Keratinocyte (primary cell): ENCODE measurements around the gene TAP2. TPM values are rescaled to one million over a fixed set of nuclear protein-coding genes. Genes with fewer than 3 reads are reported as not detected.

Experiments
- DNase-seq: peaks from one replicate; pipeline ENCODE4 v3.0.0-alpha.2; 2011; ENCODE audit warnings: low read depth, missing footprints, low spot score
- FAIRE-seq: peaks from 2 replicates; lab custom pipeline; 2011; peaks lifted over from hg19 to GRCh38; lab: Jason Lieb, UNC
- H2AFZ ChIP-seq: 2 replicates; pipeline ENCODE4 v1.6.0; 2012; ENCODE audit warnings: low read length, control low read depth, inconsistent platforms; ENCODE audit not compliant: control insufficient read depth
- H3K27ac ChIP-seq: 2 replicates; pipeline ENCODE4 v1.5.1; 2011; ENCODE audit warnings: low read length; ENCODE audit not compliant: control insufficient read depth, insufficient read depth
- H3K27me3 ChIP-seq: 3 replicates; pipeline ENCODE4 v1.6.0; 2011; ENCODE audit warnings: low read length; ENCODE audit not compliant: control insufficient read depth, insufficient read depth; ENCODE audit errors: extremely low read depth
- H3K36me3 ChIP-seq, 2 experiments: 2 replicates in 1 of 2; 3 replicates in 1 of 2; pipeline ENCODE4 v1.5.1; 2011; ENCODE audit warnings: low read length in 2 of 2, mild to moderate bottlenecking in 1 of 2; ENCODE audit not compliant: control insufficient read depth in 2 of 2, insufficient read depth in 2 of 2; ENCODE audit errors: extremely low read depth in 1 of 2
- H3K4me1 ChIP-seq: 3 replicates; pipeline ENCODE4 v1.5.1; 2011; ENCODE audit warnings: low read length; ENCODE audit not compliant: control insufficient read depth, insufficient read depth; ENCODE audit errors: extremely low read depth
- H3K4me2 ChIP-seq: 3 replicates; pipeline ENCODE4 v1.6.0; 2011; ENCODE audit warnings: low read depth, low read length; ENCODE audit not compliant: control insufficient read depth, insufficient read depth; ENCODE audit errors: extremely low read depth
- H3K4me3 ChIP-seq, 3 experiments: fragments of 200-600 bp in 1 of 3; sonication (generic) in 1 of 3; 2 replicates in 2 of 3; 3 replicates in 1 of 3; pipeline ENCODE4 v1.5.1; 2011 to 2016; ENCODE audit warnings: low read length in 3 of 3, mild to moderate bottlenecking in 3 of 3, control low read depth in 2 of 3, inconsistent platforms in 1 of 3, low read depth in 1 of 3, mixed read lengths in 1 of 3, mixed run types in 1 of 3, moderate library complexity in 1 of 3; ENCODE audit not compliant: control insufficient read depth in 2 of 3, insufficient read depth in 2 of 3; ENCODE audit errors: extremely low read depth in 1 of 3
- H3K79me2 ChIP-seq: 2 replicates; pipeline ENCODE4 v1.6.0; 2012; ENCODE audit warnings: low read length; ENCODE audit not compliant: control insufficient read depth, insufficient read depth
- H3K9ac ChIP-seq: 3 replicates; pipeline ENCODE4 v1.6.0; 2011; ENCODE audit warnings: low read length; ENCODE audit not compliant: control insufficient read depth, insufficient read depth; ENCODE audit errors: extremely low read depth
- H3K9me1 ChIP-seq: 3 replicates; pipeline ENCODE4 v1.6.0; 2011; ENCODE audit warnings: low read length; ENCODE audit not compliant: control insufficient read depth, insufficient read depth; ENCODE audit errors: extremely low read depth
- H3K9me3 ChIP-seq: 2 replicates; pipeline ENCODE4 v1.5.1; 2012; ENCODE audit warnings: low read depth, low read length; ENCODE audit not compliant: control insufficient read depth
- H4K20me1 ChIP-seq: 3 replicates; pipeline ENCODE4 v1.6.0; 2011; ENCODE audit warnings: low read length; ENCODE audit not compliant: control insufficient read depth, insufficient read depth; ENCODE audit errors: extremely low read depth
- CTCF ChIP-seq, 3 experiments: IDR thresholded peaks in 1 of 3; conservative IDR thresholded peaks in 1 of 3; optimal IDR thresholded peaks in 1 of 3; 2 replicates in 2 of 3; 3 replicates in 1 of 3; pipeline versions ENCODE3 to v1.5.1; 2011; ENCODE audit warnings: low read length in 3 of 3, mild to moderate bottlenecking in 3 of 3, moderate library complexity in 2 of 3, control low read depth in 1 of 3, inconsistent platforms in 1 of 3; ENCODE audit not compliant: insufficient read depth in 2 of 3; ENCODE audit errors: extremely low read depth in 1 of 3
- EZH2 ChIP-seq: IDR thresholded peaks from one replicate; pipeline ENCODE4 v1.6.1; 2012; ENCODE audit warnings: inconsistent platforms, mild to moderate bottlenecking, low read length, moderate library complexity
- dilution Hi-C: fragments of 300-500 bp; cut with MboI; formaldehyde crosslinking; loops from one replicate; pipeline ENCODE4 v1.7.0; 2020; ENCODE audit warnings: low sequenced_read_pairs; ENCODE audit not compliant: extremely low pct_ligation_motif_present
- polyA plus RNA-seq, 5 experiments: library from polyadenylated mRNA; depleted of rRNA in 3 of 5; stranded (reverse) in 3 of 5; stranded (forward) in 1 of 5; unstranded in 1 of 5; fragments of >200 nt; gene quantifications; 1 replicate in 1 of 5; 2 replicates in 3 of 5; 3 replicates in 1 of 5; pipeline versions ENCODE4 v1.2.1 to v1.2.3, GENCODE V29; 2011 to 2012; ENCODE audit warnings: missing spikeins in 2 of 5, low read depth in 1 of 5, low replicate concordance in 1 of 5

TAP2 gene
- polyA plus RNA-seq, 1 donor (not counting 4 experiments of a cell fraction or from before 2014, with no cell fraction given) = 50.7 TPM

- Histone ChIP-seq H3K4me3 (peak overlapping the region in 2 of 3 experiments; percentile 67 to 86), H3K27me3 (no peaks in the 10 kb centered on the region), H3K4me1 (peaks cover 15% of the 10 kb centered on the region), H3K9me1 (no peaks in the 10 kb centered on the region), H2AFZ (no peak overlapping the region), H3K36me3 (peaks cover 7 to 16% of the 10 kb centered on the region in 2 experiments), H3K4me2 (peak overlapping the region; percentile 92), H3K9me3 (no peaks in the 10 kb centered on the region), H3K27ac (no peak overlapping the region), H3K79me2 (peaks cover 22% of the 10 kb centered on the region), H4K20me1 (no peaks in the 10 kb centered on the region), H3K9ac (no peak overlapping the region)
- DNase-seq = no peak
- FAIRE-seq = no peak
- TF ChIP-seq CTCF (optimal IDR thresholded peaks at IDR 0.05 in 1 of 3, IDR thresholded peaks at IDR 0.05 in 1 of 3, conservative IDR thresholded peaks at IDR 0.05 in 1 of 3; ENCODE audit: extremely low read depth in 1 of 3, insufficient read depth in 2 of 3, low read length in 3 of 3) (no peak), EZH2 (no peak)
- dilution Hi-C loops = no loop called here
These were observed 1.7 kb downstream of the TAP2 start for GRCh38 chr6:32836873-32837272.

GRCh38 chr6:32835167-32835893 is 3.2 kb downstream of the TAP2 start:
- no peaks in the 10 kb centered on the region for H3K27me3 ChIP-seq
- H3K4me3 ChIP-seq = no peak overlapping the region
- no peaks in the 10 kb centered on the region for H3K9me1 ChIP-seq
- TF ChIP-seq EZH2 = no peak
- no peak for TF ChIP-seq CTCF (optimal IDR thresholded peaks at IDR 0.05 in 1 of 3, IDR thresholded peaks at IDR 0.05 in 1 of 3, conservative IDR thresholded peaks at IDR 0.05 in 1 of 3; ENCODE audit: extremely low read depth in 1 of 3, insufficient read depth in 2 of 3, low read length in 3 of 3)
- DNase-seq (no peak), FAIRE-seq (no peak)
- H2AFZ ChIP-seq = no peak overlapping the region
- no peaks in the 10 kb centered on the region for H4K20me1 ChIP-seq
- H3K4me2 ChIP-seq = no peak overlapping the region
- H3K9ac ChIP-seq = no peak overlapping the region
- peaks cover 14 to 18% of the 10 kb centered on the region in 2 experiments for H3K36me3 ChIP-seq
- no peaks in the 10 kb centered on the region for H3K9me3 ChIP-seq
- H3K4me1 ChIP-seq = peaks cover 15% of the 10 kb centered on the region
- dilution Hi-C loops = no loop called here
- H3K27ac ChIP-seq = no peak overlapping the region
- H3K79me2 ChIP-seq = peaks cover 22% of the 10 kb centered on the region
